ENCODE results near the gene TRIM39. TPM values are rescaled to one million over a fixed set of nuclear protein-coding genes. Genes with fewer than 3 reads are reported as not detected.

The TRIM39 gene
- polyA plus RNA-seq, 1 donor from 2014 or later, result 9.2 TPM

DNA sequence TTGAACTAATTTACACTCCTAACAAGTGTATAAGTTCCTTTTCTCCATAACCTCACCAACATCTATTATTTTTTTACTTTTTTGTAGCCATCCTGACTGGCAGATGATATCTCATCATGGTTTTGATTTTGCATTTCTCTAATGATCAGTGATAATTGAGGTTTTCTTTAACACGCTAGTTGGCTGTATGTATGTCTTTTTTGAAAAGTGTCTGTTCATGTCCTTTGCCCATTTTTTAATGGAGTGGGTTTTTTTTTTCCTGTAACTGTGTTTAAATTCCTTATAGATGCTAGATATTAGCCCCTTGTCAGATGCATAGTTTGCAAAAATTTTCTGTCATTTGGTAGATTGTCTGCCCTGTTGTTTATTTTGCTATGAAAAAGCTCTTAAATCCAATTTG is 39.6 kb upstream of the TRIM39 start:
- TF ChIP-seq RAD21 (conservative IDR thresholded peaks at IDR 0.05) (no peak), POLR2AphosphoS5 (IDR thresholded peaks at IDR 0.05) (no peak), EP300 (conservative IDR thresholded peaks at IDR 0.05; ENCODE audit: poor library complexity, severe bottlenecking) (no peak), REST (IDR thresholded peaks at IDR 0.05; ENCODE audit: borderline replicate concordance) (no peak), SMC3 (conservative IDR thresholded peaks at IDR 0.05; ENCODE audit: poor library complexity) (no peak), TAF1 (IDR thresholded peaks at IDR 0.05; ENCODE audit: low read depth) (no peak), MXI1 (conservative IDR thresholded peaks at IDR 0.05; ENCODE audit: poor library complexity, severe bottlenecking) (no peak), EZH2 (IDR thresholded peaks at IDR 0.05; ENCODE audit: borderline replicate concordance, insufficient read depth, low read length, poor library complexity, severe bottlenecking) (no peak)
- TF ChIP-seq, protein P1, sequence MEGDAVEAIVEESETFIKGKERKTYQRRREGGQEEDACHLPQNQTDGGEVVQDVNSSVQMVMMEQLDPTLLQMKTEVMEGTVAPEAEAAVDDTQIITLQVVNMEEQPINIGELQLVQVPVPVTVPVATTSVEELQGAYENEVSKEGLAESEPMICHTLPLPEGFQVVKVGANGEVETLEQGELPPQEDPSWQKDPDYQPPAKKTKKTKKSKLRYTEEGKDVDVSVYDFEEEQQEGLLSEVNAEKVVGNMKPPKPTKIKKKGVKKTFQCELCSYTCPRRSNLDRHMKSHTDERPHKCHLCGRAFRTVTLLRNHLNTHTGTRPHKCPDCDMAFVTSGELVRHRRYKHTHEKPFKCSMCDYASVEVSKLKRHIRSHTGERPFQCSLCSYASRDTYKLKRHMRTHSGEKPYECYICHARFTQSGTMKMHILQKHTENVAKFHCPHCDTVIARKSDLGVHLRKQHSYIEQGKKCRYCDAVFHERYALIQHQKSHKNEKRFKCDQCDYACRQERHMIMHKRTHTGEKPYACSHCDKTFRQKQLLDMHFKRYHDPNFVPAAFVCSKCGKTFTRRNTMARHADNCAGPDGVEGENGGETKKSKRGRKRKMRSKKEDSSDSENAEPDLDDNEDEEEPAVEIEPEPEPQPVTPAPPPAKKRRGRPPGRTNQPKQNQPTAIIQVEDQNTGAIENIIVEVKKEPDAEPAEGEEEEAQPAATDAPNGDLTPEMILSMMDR (IDR thresholded peaks at IDR 0.05; ENCODE audit: poor library complexity, severe bottlenecking), result no peak
- Histone ChIP-seq H3K4me3 (ENCODE audit: low read length) (no peak overlapping the region), H4K20me1 (ENCODE audit: insufficient read depth) (no peaks in the 10 kb centered on the region), H3K27ac (ENCODE audit: low read length) (no peak overlapping the region), H3K9ac (ENCODE audit: low read length) (no peak overlapping the region), H3K36me3 (ENCODE audit: insufficient read depth, low read length) (peaks cover 2% of the 10 kb centered on the region), H3K79me2 (replicated peaks; ENCODE audit: insufficient read depth, low read length) (no peaks in the 10 kb centered on the region), H2AFZ (ENCODE audit: low read depth, low read length) (no peak overlapping the region), H3K9me3 (ENCODE audit: low read length) (peaks cover 6% of the 10 kb centered on the region), H3K4me2 (ENCODE audit: low read length) (no peak overlapping the region), H3K27me3 (ENCODE audit: insufficient read depth, low read depth, low read length) (no peaks in the 10 kb centered on the region), H3K9me2 (ENCODE audit: insufficient read depth, low read length) (no peaks in the 10 kb centered on the region), H3F3A (ENCODE audit: insufficient read depth, low read length, poor library complexity, severe bottlenecking) (no peaks in the 10 kb centered on the region)

- Histone ChIP-seq H2AFZ (ENCODE audit: low read depth, low read length) (no peak overlapping the region), H3K9ac (ENCODE audit: low read length) (no peak overlapping the region), H3K36me3 (ENCODE audit: insufficient read depth, low read length) (peaks cover 12% of the 10 kb centered on the region), H3K9me2 (ENCODE audit: insufficient read depth, low read length) (no peaks in the 10 kb centered on the region), H3K4me3 (ENCODE audit: low read length) (no peak overlapping the region), H4K20me1 (ENCODE audit: insufficient read depth) (no peaks in the 10 kb centered on the region), H3K79me2 (replicated peaks; ENCODE audit: insufficient read depth, low read length) (no peaks in the 10 kb centered on the region), H3K27ac (ENCODE audit: low read length) (no peak overlapping the region), H3K9me3 (ENCODE audit: low read length) (no peaks in the 10 kb centered on the region), H3K27me3 (ENCODE audit: insufficient read depth, low read depth, low read length) (no peaks in the 10 kb centered on the region), H3F3A (ENCODE audit: insufficient read depth, low read length, poor library complexity, severe bottlenecking) (no peaks in the 10 kb centered on the region), H3K4me2 (ENCODE audit: low read length) (no peak overlapping the region)
- TF ChIP-seq, protein P1 (IDR thresholded peaks at IDR 0.05; ENCODE audit: poor library complexity, severe bottlenecking), result no peak
- no peak for TF ChIP-seq EP300 (conservative IDR thresholded peaks at IDR 0.05; ENCODE audit: poor library complexity, severe bottlenecking)
- no peak for TF ChIP-seq POLR2AphosphoS5 (IDR thresholded peaks at IDR 0.05)
- no peak for TF ChIP-seq RAD21 (conservative IDR thresholded peaks at IDR 0.05)
- no peak for TF ChIP-seq TAF1 (IDR thresholded peaks at IDR 0.05; ENCODE audit: low read depth)
- no peak for TF ChIP-seq REST (IDR thresholded peaks at IDR 0.05; ENCODE audit: borderline replicate concordance)
- no peak for TF ChIP-seq MXI1 (conservative IDR thresholded peaks at IDR 0.05; ENCODE audit: poor library complexity, severe bottlenecking)
- no peak for TF ChIP-seq SMC3 (conservative IDR thresholded peaks at IDR 0.05; ENCODE audit: poor library complexity)
- no peak for TF ChIP-seq EZH2 (IDR thresholded peaks at IDR 0.05; ENCODE audit: borderline replicate concordance, insufficient read depth, low read length, poor library complexity, severe bottlenecking)
These were observed 30.9 kb upstream of the TRIM39 start for GRCh38 chr6:30295837-30296236.
